Hair follicular keratinocyte (primary cell): Measurements from ENCODE around the gene NR1H2. TPM values are rescaled to one million over a fixed set of nuclear protein-coding genes. Genes with fewer than 3 reads are reported as not detected.

Experiments
- total RNA-seq: library from RNA; depleted of rRNA; stranded (reverse); fragments of >200 nt; gene quantifications from 2 replicates; pipeline ENCODE4 v1.2.3, GENCODE V29; 2015

Gene NR1H2
- total RNA-seq, result 57.8 and 77.5 TPM in 2 replicates

GRCh38 chr19:50376166-50377050, at the start of gene NR1H2:
Gene NR1H2, plus strand, starts transcription at chr19:50376457. Its CDS starts 1,149 bp downstream, at chr19:50377606.

GRCh38 chr19:50329146-50329925, 46.9 kb upstream of the NR1H2 start, which contains the start of gene KCNC3:
Gene KCNC3, minus strand, starts transcription at chr19:50329377. Its CDS starts 295 bp downstream, at chr19:50329082.

GRCh38 chr19:50365434-50366306, 10.6 kb upstream of the NR1H2 start, which contains the start of gene NAPSA:
Gene NAPSA, minus strand, starts transcription at chr19:50365639. Its CDS starts 18 bp downstream, at chr19:50365621.

GRCh38 chr19:50383852-50384684, 7.8 kb downstream of the NR1H2 start, which contains the start of gene POLD1:
Gene POLD1, plus strand, starts transcription at chr19:50384347. Its CDS starts 14,505 bp downstream, at chr19:50398852.

GRCh38 chr19:50418176-50419021, 42.1 kb downstream of the NR1H2 start, which contains the start of gene SPIB:
Gene SPIB, plus strand, starts transcription at chr19:50418938. Its CDS starts 25 bp downstream, at chr19:50418963.

GRCh38 chr19:50432221-50433028, 56.2 kb downstream of the NR1H2 start, which contains the start of gene MYBPC2:
Gene MYBPC2, plus strand, starts transcription at chr19:50432892. Its CDS starts 62 bp downstream, at chr19:50432954.

Other genes starting within 250 kb of the NR1H2 start
- gene IZUMO2, start 213.2 kb upstream of the NR1H2 start, total RNA-seq, result not detected in 2 replicates
- 0.08 and 0.23 TPM in 2 replicates for gene MYH14, start 172.8 kb upstream of the NR1H2 start, total RNA-seq
- gene KCNC3, start 47.1 kb upstream of the NR1H2 start, total RNA-seq, result not detected in 2 replicates
- 0.15 and 0.23 TPM in 2 replicates for gene NAPSA, start 10.8 kb upstream of the NR1H2 start, total RNA-seq
- gene POLD1, start 7.9 kb downstream of the NR1H2 start, total RNA-seq, result 40.3 and 64.4 TPM in 2 replicates
- not detected in 2 replicates for gene SPIB, start 42.5 kb downstream of the NR1H2 start, total RNA-seq
- gene MYBPC2, start 56.4 kb downstream of the NR1H2 start, total RNA-seq, result not detected in 2 replicates
- gene EMC10, start 100.0 kb downstream of the NR1H2 start, total RNA-seq, result 75.7 and 78.8 TPM in 2 replicates
- 0.23 and 0.78 TPM in 2 replicates for gene GARIN5A, start 100.4 kb downstream of the NR1H2 start, total RNA-seq
- 36.5 and 50.0 TPM in 2 replicates for gene JOSD2, start 134.7 kb downstream of the NR1H2 start, total RNA-seq
- gene ASPDH, start 137.5 kb downstream of the NR1H2 start, total RNA-seq, result not detected in 2 replicates
- gene LRRC4B, start 192.0 kb downstream of the NR1H2 start, total RNA-seq, result not detected in 2 replicates